CD14-positive monocyte (primary cell): ENCODE data around the gene CCT7. TPM values are rescaled to one million over a fixed set of nuclear protein-coding genes. Genes with fewer than 3 reads are reported as not detected.

Experiments
- DNase-seq, 3 donors: peaks; one replicate each; pipeline ENCODE4 v3.0.0-alpha.2; 2011 to 2022
- H2AFZ ChIP-seq: 2 replicates; pipeline ENCODE4 v1.6.0; 2012; ENCODE audit warnings: mild to moderate bottlenecking, low read depth, low read length, inconsistent platforms; ENCODE audit not compliant: insufficient read depth, poor library complexity, severe bottlenecking
- H3K27ac ChIP-seq, 2 donors: 1 replicate in 1 of 2; 2 replicates in 1 of 2; pipeline ENCODE4 v1.5.1; 2012 to 2013; ENCODE audit warnings: low read length in 2 of 2, control low read depth in 1 of 2, inconsistent platforms in 1 of 2, low read depth in 1 of 2, mild to moderate bottlenecking in 1 of 2
- H3K27me3 ChIP-seq, 2 donors: one replicate each; pipeline versions ENCODE4 v1.6.0 to v1.6.1; 2011 to 2013; ENCODE audit warnings: low read length in 2 of 2; ENCODE audit not compliant: control insufficient read depth in 2 of 2, insufficient read depth in 2 of 2
- H3K36me3 ChIP-seq, 2 donors: replicated peaks in 1 of 2; 1 replicate in 1 of 2; 2 replicates in 1 of 2; pipeline versions ENCODE4 v1.5.1 to v1.6.1; 2012 to 2013; ENCODE audit warnings: low read length in 2 of 2, control low read depth in 1 of 2, inconsistent platforms in 1 of 2, mild to moderate bottlenecking in 1 of 2; ENCODE audit not compliant: insufficient read depth in 2 of 2, control insufficient read depth in 1 of 2
- H3K4me1 ChIP-seq, 2 donors: 1 replicate in 1 of 2; 2 replicates in 1 of 2; pipeline versions ENCODE4 v1.5.1 to v1.6.1; 2012 to 2013; ENCODE audit warnings: low read length in 2 of 2, control low read depth in 1 of 2, inconsistent platforms in 1 of 2, mild to moderate bottlenecking in 1 of 2, moderate library complexity in 1 of 2; ENCODE audit not compliant: insufficient read depth in 2 of 2, control insufficient read depth in 1 of 2
- H3K4me2 ChIP-seq: replicated peaks from 2 replicates; pipeline ENCODE3; 2012; ENCODE audit warnings: low read length, moderate library complexity, mild to moderate bottlenecking; ENCODE audit not compliant: poor library complexity, severe bottlenecking; ENCODE audit errors: extremely low read depth
- H3K4me3 ChIP-seq, 3 experiments: fragments of 200-600 bp in 1 of 3; sonication (generic) in 1 of 3; replicated peaks in 1 of 3; 1 replicate in 2 of 3; 2 replicates in 1 of 3; pipeline ENCODE4 v1.5.1; 2011 to 2013; ENCODE audit warnings: low read length in 3 of 3, mild to moderate bottlenecking in 3 of 3, control low read depth in 2 of 3, low read depth in 2 of 3, inconsistent platforms in 1 of 3, moderate library complexity in 1 of 3
- H3K79me2 ChIP-seq: 2 replicates; pipeline ENCODE4 v1.6.0; 2012; ENCODE audit warnings: mild to moderate bottlenecking, control low read depth, inconsistent platforms, low read length, moderate library complexity; ENCODE audit not compliant: insufficient read depth
- H3K9ac ChIP-seq: 2 replicates; pipeline ENCODE4 v1.6.0; 2017; ENCODE audit warnings: low read length, mild to moderate bottlenecking; ENCODE audit not compliant: insufficient read depth, poor library complexity, severe bottlenecking
- H3K9me3 ChIP-seq, 2 donors: replicated peaks in 1 of 2; 1 replicate in 1 of 2; 2 replicates in 1 of 2; pipeline versions ENCODE4 v1.5.1 to v1.6.1; 2012 to 2013; ENCODE audit warnings: low read length in 2 of 2, control low read depth in 1 of 2; ENCODE audit not compliant: control insufficient read depth in 1 of 2, insufficient read depth in 1 of 2
- H4K20me1 ChIP-seq: 2 replicates; pipeline ENCODE4 v1.6.0; 2012; ENCODE audit warnings: mild to moderate bottlenecking, low read length, control low read depth, moderate library complexity; ENCODE audit not compliant: insufficient read depth
- H3K27ac Mint-ChIP-seq, 7 donors: one replicate each; pipeline ENCODE4 v1.8.0; 2020; ENCODE audit warnings: mild to moderate bottlenecking in 7 of 7, mixed read lengths in 7 of 7, moderate library complexity in 6 of 7, inconsistent platforms in 2 of 7
- H3K27me3 Mint-ChIP-seq, 3 donors: one replicate each; pipeline ENCODE4 v1.8.0; 2021 to 2022; ENCODE audit warnings: low read depth in 3 of 3, mild to moderate bottlenecking in 3 of 3, mixed read lengths in 3 of 3, moderate library complexity in 3 of 3, inconsistent platforms in 1 of 3
- H3K36me3 Mint-ChIP-seq, 2 donors: one replicate each; pipeline ENCODE4 v1.8.0; 2020; ENCODE audit warnings: mixed read lengths in 2 of 2, inconsistent platforms in 1 of 2, mild to moderate bottlenecking in 1 of 2
- H3K4me1 Mint-ChIP-seq: one replicate; pipeline ENCODE4 v1.8.0; 2020; ENCODE audit warnings: mild to moderate bottlenecking, mixed read lengths
- H3K4me3 Mint-ChIP-seq, 2 donors: one replicate each; pipeline ENCODE4 v1.8.0; 2020; ENCODE audit warnings: mild to moderate bottlenecking in 2 of 2, mixed read lengths in 2 of 2, moderate library complexity in 1 of 2
- H3K9me3 Mint-ChIP-seq, 7 donors: one replicate each; pipeline ENCODE4 v1.8.0; 2020 to 2022; ENCODE audit warnings: mixed read lengths in 7 of 7, mild to moderate bottlenecking in 6 of 7, moderate library complexity in 6 of 7, inconsistent platforms in 2 of 7
- WGBS: methylation state at CpG from one replicate; pipeline ENCODE4 v1.1.5; 2013; ENCODE audit warnings: missing lambda C conversion rate; ENCODE audit not compliant: insufficient coverage; 5-methylcytosine and 5-hydroxymethylcytosine counted together
- intact Hi-C, 2 donors: fragments of 100-400 bp; cut with micrococcal nuclease; formaldehyde crosslinking; loops; one replicate each; pipeline versions ENCODE4 v1.15.0 to v1.15.1; 2023
- polyA plus RNA-seq, 3 donors: library from polyadenylated mRNA; depleted of rRNA in 1 of 3; unstranded in 2 of 3; stranded (reverse) in 1 of 3; fragments of 300-500 nt in 2 of 3; fragments of >200 nt in 1 of 3; fragmentation: Illumina TruSeq in 2 of 3; gene quantifications; 1 replicate in 2 of 3; 2 replicates in 1 of 3; pipeline ENCODE4 v1.2.3, GENCODE V29; 2012 to 2021
- TF ChIP-seq, protein P1 (sequence below): fragments of 200-600 bp; IDR thresholded peaks from one replicate; pipeline ENCODE4 v1.8.0; 2022; ENCODE audit warnings: antibody characterized with exemption, mild to moderate bottlenecking

Gene CCT7
- polyA plus RNA-seq, 3 donors = 56.8 to 151 (median 134) TPM

DNA sequence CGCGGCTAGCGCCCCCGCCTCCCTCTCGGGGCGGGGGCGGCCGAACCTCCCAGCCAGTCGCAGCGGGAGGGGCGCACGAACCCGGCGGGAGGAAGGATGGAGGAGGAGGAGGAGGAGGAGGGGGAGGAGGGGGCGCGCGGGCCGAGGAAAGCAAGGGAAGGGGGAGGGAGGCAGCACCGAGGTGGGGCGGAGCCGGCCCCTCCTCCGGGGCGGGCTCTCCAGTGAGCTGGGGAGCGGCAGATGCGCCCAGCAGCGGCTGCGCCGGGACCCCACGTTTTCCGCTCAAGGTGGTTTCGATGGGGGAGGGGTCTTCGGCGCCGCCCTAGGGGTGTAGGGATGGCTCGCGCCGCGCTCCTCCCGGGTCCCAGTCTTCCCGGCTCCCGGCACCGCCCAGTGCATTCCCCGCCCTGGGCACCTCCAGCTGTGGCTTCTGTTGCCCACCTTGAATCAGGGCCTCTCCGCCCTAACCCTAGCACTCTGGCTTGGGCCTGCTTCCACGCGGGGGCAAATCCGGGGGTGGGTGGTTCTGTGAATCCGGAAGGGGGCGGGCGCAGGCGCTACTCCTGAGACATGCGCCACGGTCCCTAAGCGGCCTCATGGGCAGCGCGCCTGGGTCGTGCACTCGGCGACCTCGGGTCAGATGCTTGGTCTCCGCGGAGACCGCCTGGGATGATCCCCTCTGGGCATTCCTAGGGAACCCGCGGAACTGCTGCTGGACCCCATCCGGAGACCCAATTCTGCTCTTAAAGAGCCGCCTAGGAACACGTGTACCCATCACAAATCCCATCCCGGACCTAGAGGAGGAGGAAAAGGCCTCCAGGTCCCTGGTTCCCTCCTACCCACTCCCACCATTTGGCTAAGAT is 50.4 kb downstream of the CCT7 start, which contains the start of gene FBXO41:
Gene FBXO41 (minus strand): TSS at position 183 of the 863 bp plus-strand sequence. CDS start 14,848 bp downstream, outside the sequence.
- TF ChIP-seq, protein P1, sequence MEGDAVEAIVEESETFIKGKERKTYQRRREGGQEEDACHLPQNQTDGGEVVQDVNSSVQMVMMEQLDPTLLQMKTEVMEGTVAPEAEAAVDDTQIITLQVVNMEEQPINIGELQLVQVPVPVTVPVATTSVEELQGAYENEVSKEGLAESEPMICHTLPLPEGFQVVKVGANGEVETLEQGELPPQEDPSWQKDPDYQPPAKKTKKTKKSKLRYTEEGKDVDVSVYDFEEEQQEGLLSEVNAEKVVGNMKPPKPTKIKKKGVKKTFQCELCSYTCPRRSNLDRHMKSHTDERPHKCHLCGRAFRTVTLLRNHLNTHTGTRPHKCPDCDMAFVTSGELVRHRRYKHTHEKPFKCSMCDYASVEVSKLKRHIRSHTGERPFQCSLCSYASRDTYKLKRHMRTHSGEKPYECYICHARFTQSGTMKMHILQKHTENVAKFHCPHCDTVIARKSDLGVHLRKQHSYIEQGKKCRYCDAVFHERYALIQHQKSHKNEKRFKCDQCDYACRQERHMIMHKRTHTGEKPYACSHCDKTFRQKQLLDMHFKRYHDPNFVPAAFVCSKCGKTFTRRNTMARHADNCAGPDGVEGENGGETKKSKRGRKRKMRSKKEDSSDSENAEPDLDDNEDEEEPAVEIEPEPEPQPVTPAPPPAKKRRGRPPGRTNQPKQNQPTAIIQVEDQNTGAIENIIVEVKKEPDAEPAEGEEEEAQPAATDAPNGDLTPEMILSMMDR = no peak
- Histone ChIP-seq H3K4me2 (peak within 1 kb of the TSS; percentile 93), H3K4me3 (peak within 1 kb of the TSS; percentile 67 to 87 (median 78)), H3K79me2 (peaks cover 31% of the 10 kb centered on the region), H3K36me3 (peaks cover 0 to 6% of the 10 kb centered on the region in 2 donors), H4K20me1 (peaks cover 30% of the 10 kb centered on the region), H2AFZ (peak within 1 kb of the TSS; percentile 90), H3K9ac (peak within 1 kb of the TSS; percentile 66), H3K4me1 (peaks cover 36 to 40% of the 10 kb centered on the region in 2 donors), H3K27me3 (peaks cover under 1 to 9% of the 10 kb centered on the region in 2 donors), H3K9me3 (no peaks in the 10 kb centered on the region), H3K27ac (peak within 1 kb of the TSS; percentile 58 to 75)
- Mint-ChIP-seq H3K4me1 (peaks cover 36% of the 10 kb centered on the region), H3K36me3 (peaks cover 0 to 2% of the 10 kb centered on the region in 2 donors), H3K9me3 (peaks cover 0 to 1% (median 0%) of the 10 kb centered on the region in 7 donors), H3K4me3 (peak within 1 kb of the TSS; percentile 77 to 85), H3K27me3 (peaks cover 2 to 8% (median 7%) of the 10 kb centered on the region in 3 donors), H3K27ac (peak within 1 kb of the TSS; percentile 29 to 83 (median 68))
- DNase-seq = peak in 2 of 3 donors; percentile 5 to 29
- WGBS = 0% methylated on average over 50 of the region's 69 CpGs
- intact Hi-C loops = no loop called here

DNA sequence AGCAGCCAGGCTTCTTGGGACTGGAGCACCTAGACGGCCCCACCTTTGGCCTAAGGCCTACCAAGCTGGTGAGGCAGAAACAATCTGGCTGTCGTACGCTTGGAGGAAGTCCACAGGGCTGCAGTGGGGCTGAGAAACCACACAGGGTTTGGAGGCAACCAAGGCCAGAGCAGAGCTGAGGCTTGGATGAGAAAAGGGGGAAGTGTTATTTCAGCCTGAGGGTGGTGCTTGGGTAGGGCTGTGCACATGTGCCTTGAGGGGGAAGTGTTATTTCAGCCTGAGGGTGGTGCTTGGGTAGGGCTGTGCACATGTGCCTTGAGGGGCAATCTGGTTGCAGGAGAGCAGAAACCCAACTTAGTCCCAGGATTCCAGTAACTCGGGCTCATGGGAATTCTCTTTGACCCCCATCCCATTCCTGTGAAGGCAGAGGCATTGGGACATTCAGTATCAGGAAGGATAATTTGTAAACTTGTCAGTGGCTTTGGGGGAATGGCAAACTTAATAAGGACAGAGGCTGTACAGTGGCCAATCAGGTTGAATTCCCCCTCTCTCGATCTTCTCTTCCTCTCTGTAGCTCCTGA is 51.1 kb downstream of the CCT7 start:
- WGBS = 3% methylated on average over 3 of the region's 5 CpGs
- peak overlapping the region; percentile 66 for H3K9ac ChIP-seq
- TF ChIP-seq, protein P1 = no peak

More for the DNA sequence above, 51.1 kb downstream of the CCT7 start:
- intact Hi-C loops = no loop called here
- Mint-ChIP-seq H3K9me3 (no peaks in the 10 kb centered on the region), H3K4me3 (peak overlapping the region; percentile 77 to 85), H3K4me1 (peaks cover 35% of the 10 kb centered on the region), H3K27me3 (peaks cover 9 to 15% (median 14%) of the 10 kb centered on the region in 3 donors), H3K36me3 (peaks cover 0 to 2% of the 10 kb centered on the region in 2 donors), H3K27ac (peak overlapping the region; percentile 29 to 83 (median 68))
- H3K9me3 ChIP-seq = no peaks in the 10 kb centered on the region
- peaks cover 6 to 15% of the 10 kb centered on the region in 2 donors for H3K27me3 ChIP-seq
- H4K20me1 ChIP-seq = peaks cover 24% of the 10 kb centered on the region
- peak overlapping the region; percentile 93 for H3K4me2 ChIP-seq
- DNase-seq = peak; percentile 63 to 73 (median 66)
- H3K27ac ChIP-seq = peak overlapping the region; percentile 58 to 75
- H3K4me1 ChIP-seq = peaks cover 36 to 40% of the 10 kb centered on the region in 2 donors
- peak overlapping the region; percentile 90 for H2AFZ ChIP-seq
- H3K4me3 ChIP-seq = peak overlapping the region; percentile 67 to 87 (median 78)
- peaks cover 31% of the 10 kb centered on the region for H3K79me2 ChIP-seq
- H3K36me3 ChIP-seq = peaks cover 0 to 6% of the 10 kb centered on the region in 2 donors
